ENCODE results near the gene ZDHHC11.

ZDHHC11 gene

DNA sequence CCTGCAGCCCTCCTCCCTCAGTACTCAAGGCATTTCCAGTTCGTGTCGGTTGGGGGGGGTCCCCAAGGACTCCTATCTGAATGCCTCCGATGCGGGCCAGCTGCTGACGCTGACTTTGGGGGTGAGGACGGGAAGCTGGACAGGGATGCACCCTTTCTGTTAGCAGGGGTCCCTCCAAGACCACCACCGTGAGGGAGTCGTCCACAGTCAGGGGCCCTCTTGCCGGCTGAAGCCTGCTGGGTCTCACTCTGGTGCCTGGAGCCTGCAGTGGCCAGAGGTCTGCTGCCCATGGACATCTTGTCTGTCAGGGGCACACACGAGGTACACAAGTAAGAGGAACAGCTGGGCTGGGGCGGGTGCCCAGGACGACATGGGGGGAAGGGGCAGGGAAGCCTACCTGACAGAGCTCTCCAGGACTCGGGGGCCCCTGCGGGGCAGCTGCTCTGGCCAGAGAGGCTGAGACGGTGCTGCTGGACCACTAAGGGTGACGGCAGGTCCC lies 9.1 kb upstream of the ZDHHC11 start:
- TF ChIP-seq CTCF (IDR thresholded peaks at IDR 0.05; ENCODE audit: insufficient read depth, low read length, poor library complexity, severe bottlenecking) = no peak
- H3K27me3 ChIP-seq (replicated peaks; ENCODE audit: control insufficient read depth, insufficient read depth, low read length) = no peaks in the 10 kb centered on the region
- H3K4me3 ChIP-seq (replicated peaks; ENCODE audit: low read depth, low read length) = no peak overlapping the region
- peaks cover 18% of the 10 kb centered on the region for H3K36me3 ChIP-seq (ENCODE audit: control insufficient read depth, insufficient read depth, low read length)
- no peak for DNase-seq (ENCODE audit: extremely low read depth, insufficient read length)

- no peaks in the 10 kb centered on the region for H3K27me3 ChIP-seq (replicated peaks; ENCODE audit: control insufficient read depth, insufficient read depth, low read length)
- no peak for DNase-seq (ENCODE audit: extremely low read depth, insufficient read length)
- TF ChIP-seq CTCF (IDR thresholded peaks at IDR 0.05; ENCODE audit: insufficient read depth, low read length, poor library complexity, severe bottlenecking) = no peak
- H3K36me3 ChIP-seq (ENCODE audit: control insufficient read depth, insufficient read depth, low read length) = peaks cover 13% of the 10 kb centered on the region
- no peak overlapping the region for H3K4me3 ChIP-seq (replicated peaks; ENCODE audit: low read depth, low read length)
Observed at GRCh38 chr5:859391-859790, 8.6 kb upstream of the ZDHHC11 start.

DNA sequence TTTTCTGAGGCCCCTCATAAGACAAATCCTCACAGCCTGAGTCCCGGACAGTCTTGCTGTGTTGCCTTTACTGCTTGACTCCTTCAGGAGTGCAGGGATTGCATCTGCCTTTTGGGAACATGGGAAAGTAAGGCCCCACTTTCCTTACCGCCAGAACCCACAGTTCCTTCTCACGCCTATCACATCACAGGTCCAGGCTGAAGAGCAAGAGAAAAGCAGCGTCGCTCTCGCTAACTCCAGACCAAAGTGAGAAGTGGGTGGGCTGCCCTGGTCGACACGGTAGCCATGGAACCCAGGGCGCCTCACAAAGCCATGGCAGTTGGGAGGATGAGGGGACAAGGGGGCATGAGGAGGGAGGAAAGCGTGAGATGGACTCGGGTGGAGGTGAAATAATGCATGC lies 7.9 kb upstream of the ZDHHC11 start:
- no peak overlapping the region for H3K4me3 ChIP-seq (replicated peaks; ENCODE audit: low read depth, low read length)
- DNase-seq (ENCODE audit: extremely low read depth, insufficient read length) = no peak
- TF ChIP-seq CTCF (IDR thresholded peaks at IDR 0.05; ENCODE audit: insufficient read depth, low read length, poor library complexity, severe bottlenecking) = no peak
- H3K36me3 ChIP-seq (ENCODE audit: control insufficient read depth, insufficient read depth, low read length) = peaks cover 12% of the 10 kb centered on the region
- H3K27me3 ChIP-seq (replicated peaks; ENCODE audit: control insufficient read depth, insufficient read depth, low read length) = no peaks in the 10 kb centered on the region

DNA sequence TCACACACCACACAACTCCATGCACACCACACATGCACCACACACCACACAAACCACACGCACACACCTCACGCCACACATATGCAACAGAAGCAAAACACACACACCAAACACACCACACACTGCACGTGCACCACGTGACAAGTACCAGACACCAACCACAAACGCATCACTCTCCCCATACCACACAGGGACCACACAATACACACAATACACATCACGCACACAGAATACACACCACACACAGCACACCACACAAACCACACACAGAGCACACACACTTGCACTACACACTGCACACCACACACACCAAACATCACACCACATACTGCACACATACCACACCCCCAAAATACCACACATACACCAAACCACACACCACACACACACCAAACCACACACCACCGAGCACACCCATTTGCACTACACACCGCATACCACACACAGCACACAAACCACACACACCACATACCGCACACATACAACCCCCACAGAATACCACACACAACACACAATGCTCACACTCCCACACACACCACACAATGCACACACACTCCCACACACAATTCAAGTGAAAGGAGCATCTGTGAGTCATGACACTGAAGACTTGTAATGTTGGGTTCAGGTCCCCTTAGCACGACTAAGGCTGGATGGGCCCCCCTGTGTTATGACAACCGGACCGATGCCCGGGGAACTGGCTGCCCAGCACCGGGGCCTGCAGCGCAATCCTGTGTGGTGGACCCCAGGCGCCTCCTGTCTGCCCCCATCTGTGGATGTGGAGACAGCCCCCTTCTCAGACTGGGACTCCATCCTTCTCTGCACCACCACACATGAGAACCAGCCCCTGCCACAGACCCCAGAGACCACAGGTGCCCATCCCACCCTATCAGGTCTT lies 6.0 kb upstream of the ZDHHC11 start:
- no peaks in the 10 kb centered on the region for H3K27me3 ChIP-seq (replicated peaks; ENCODE audit: control insufficient read depth, insufficient read depth, low read length)
- no peak overlapping the region for H3K4me3 ChIP-seq (replicated peaks; ENCODE audit: low read depth, low read length)
- peaks cover 3% of the 10 kb centered on the region for H3K36me3 ChIP-seq (ENCODE audit: control insufficient read depth, insufficient read depth, low read length)
- DNase-seq (ENCODE audit: extremely low read depth, insufficient read length) = no peak
- TF ChIP-seq CTCF (IDR thresholded peaks at IDR 0.05; ENCODE audit: insufficient read depth, low read length, poor library complexity, severe bottlenecking) = no peak

GRCh38 chr5:855771-856530 lies 5.2 kb upstream of the ZDHHC11 start:
- Histone ChIP-seq H3K36me3 (ENCODE audit: control insufficient read depth, insufficient read depth, low read length) (peaks cover 1% of the 10 kb centered on the region; the same call in 1 of the 2 replicates), H3K4me3 (replicated peaks; ENCODE audit: low read depth, low read length) (no peak overlapping the region), H3K27me3 (replicated peaks; ENCODE audit: control insufficient read depth, insufficient read depth, low read length) (no peaks in the 10 kb centered on the region)
- TF ChIP-seq CTCF (IDR thresholded peaks at IDR 0.05; ENCODE audit: insufficient read depth, low read length, poor library complexity, severe bottlenecking) = no peak
- DNase-seq (ENCODE audit: extremely low read depth, insufficient read length) = no peak
